SU-DHL-6 (cell line): ENCODE measurements around the gene HEXB.

Experiments used
- H2AFZ ChIP-seq: fragments of 200-600 bp; sonication (generic); 2 replicates; pipeline ENCODE4 v1.6.1; 2014; ENCODE audit warnings: low read depth, mild to moderate bottlenecking, moderate library complexity, mixed read lengths, antibody characterized with exemption, low read length; ENCODE audit not compliant: severe bottlenecking
- H3F3A ChIP-seq: fragments of 200-600 bp; shearing (Covaris generic); 2 replicates; pipeline ENCODE4 v1.6.0; 2016; ENCODE audit warnings: antibody characterized with exemption, mild to moderate bottlenecking; ENCODE audit not compliant: insufficient read depth
- H3K27ac ChIP-seq: fragments of 200-600 bp; sonication (generic); 2 replicates; pipeline ENCODE4 v1.5.1; 2016; ENCODE audit warnings: low read depth, mild to moderate bottlenecking, low read length, moderate library complexity, mixed read lengths
- H3K27me3 ChIP-seq: fragments of 200-600 bp; sonication (generic), shearing (Covaris generic); 2 replicates; pipeline ENCODE4 v1.6.0; 2014; ENCODE audit warnings: mild to moderate bottlenecking, low read length
- H3K36me3 ChIP-seq: fragments of 200-600 bp; sonication (generic); 2 replicates; pipeline ENCODE4 v1.6.1; 2014; ENCODE audit warnings: mild to moderate bottlenecking, low read length, mixed read lengths
- H3K4me2 ChIP-seq: fragments of 300-600, 200-600 bp; shearing (Covaris generic), sonication (generic); 2 replicates; pipeline ENCODE4 v1.6.0; 2014; ENCODE audit warnings: low read length, low read depth, mild to moderate bottlenecking; ENCODE audit not compliant: poor library complexity, severe bottlenecking
- H3K4me3 ChIP-seq: fragments of 200-600 bp; sonication (generic); 2 replicates; pipeline ENCODE4 v1.5.1; 2014; ENCODE audit warnings: antibody characterized with exemption, low read length, mild to moderate bottlenecking, mixed read lengths; ENCODE audit not compliant: insufficient read depth, poor library complexity, severe bottlenecking
- H3K79me2 ChIP-seq: fragments of 200-600 bp; sonication (generic); 2 replicates; pipeline ENCODE4 v1.6.1; 2014; ENCODE audit warnings: mild to moderate bottlenecking, low read length, moderate library complexity; ENCODE audit not compliant: insufficient read depth
- H3K9ac ChIP-seq: fragments of 200-600 bp; sonication (generic); 2 replicates; pipeline ENCODE4 v1.7.0; 2014; ENCODE audit warnings: mild to moderate bottlenecking, low read length
- H3K9me2 ChIP-seq: fragments of 200-600 bp; sonication (generic); replicated peaks from 2 replicates; pipeline ENCODE4 v1.6.1; 2014; ENCODE audit warnings: low read length; ENCODE audit not compliant: insufficient read depth
- H3K9me3 ChIP-seq: fragments of 200-600 bp; sonication (generic); 2 replicates; pipeline ENCODE4 v1.6.1; 2014; ENCODE audit warnings: low read length, mixed read lengths; ENCODE audit not compliant: insufficient read depth
- H4K20me1 ChIP-seq: fragments of 200-600 bp; sonication (generic); 2 replicates; pipeline ENCODE4 v1.6.1; 2014; ENCODE audit warnings: low read depth, mild to moderate bottlenecking, antibody characterized with exemption, low read length, moderate library complexity, mixed read lengths
- EZH2phosphoT487 ChIP-seq: fragments of 200-600 bp; sonication (generic), shearing (Covaris generic); conservative IDR thresholded peaks from 2 replicates; pipeline ENCODE4 v1.6.1; 2018; ENCODE audit warnings: mild to moderate bottlenecking, antibody characterized with exemption, low read length, moderate library complexity, mixed read lengths
- TF ChIP-seq, protein P1 (sequence below): fragments of 200-600 bp; sonication (generic); IDR thresholded peaks from one replicate; pipeline ENCODE4 v1.5.1; 2017; ENCODE audit warnings: antibody characterized with exemption, mild to moderate bottlenecking, low read length, moderate library complexity; ENCODE audit not compliant: insufficient read depth, poor library complexity, severe bottlenecking

HEXB gene

DNA sequence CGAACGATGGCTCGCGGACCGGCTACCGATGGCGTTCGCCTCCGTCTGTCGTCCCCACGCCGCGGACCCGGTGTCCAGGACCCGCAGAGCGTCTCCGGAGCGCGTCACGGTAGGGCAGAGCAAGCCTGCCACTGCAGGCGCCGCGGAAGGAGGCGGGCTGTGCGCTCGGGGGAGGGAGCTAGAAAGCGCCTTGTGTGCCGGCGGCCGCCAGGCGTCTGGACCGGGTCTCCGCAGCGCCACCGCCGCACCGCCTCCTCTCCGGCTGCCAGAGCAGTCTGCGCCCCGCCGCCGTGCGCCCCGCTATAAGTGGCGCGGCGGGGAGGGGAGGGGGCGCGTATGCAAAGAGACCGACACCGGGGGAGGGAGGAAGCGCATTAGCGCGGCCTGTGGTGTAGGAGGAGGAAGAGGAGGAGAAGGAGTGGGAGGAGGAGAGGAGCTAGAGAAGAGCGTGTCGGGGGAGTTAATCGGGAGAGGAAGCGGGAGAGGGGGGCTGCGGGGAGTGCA lies 44.5 kb upstream of the HEXB start, which contains the start of gene ENC1:
Gene ENC1, minus strand, starts transcription at position 279 of the 504 bp plus-strand sequence. CDS start 4,243 bp downstream, outside the sequence.
- no peaks in the 10 kb centered on the region for H4K20me1 ChIP-seq
- peak within 1 kb of the TSS; percentile 36 for H3K4me3 ChIP-seq
- no peaks in the 10 kb centered on the region for H3K79me2 ChIP-seq
- H3K9me2 ChIP-seq: no peaks in the 10 kb centered on the region
- no peak for TF ChIP-seq EZH2phosphoT487
- TF ChIP-seq, protein P1, sequence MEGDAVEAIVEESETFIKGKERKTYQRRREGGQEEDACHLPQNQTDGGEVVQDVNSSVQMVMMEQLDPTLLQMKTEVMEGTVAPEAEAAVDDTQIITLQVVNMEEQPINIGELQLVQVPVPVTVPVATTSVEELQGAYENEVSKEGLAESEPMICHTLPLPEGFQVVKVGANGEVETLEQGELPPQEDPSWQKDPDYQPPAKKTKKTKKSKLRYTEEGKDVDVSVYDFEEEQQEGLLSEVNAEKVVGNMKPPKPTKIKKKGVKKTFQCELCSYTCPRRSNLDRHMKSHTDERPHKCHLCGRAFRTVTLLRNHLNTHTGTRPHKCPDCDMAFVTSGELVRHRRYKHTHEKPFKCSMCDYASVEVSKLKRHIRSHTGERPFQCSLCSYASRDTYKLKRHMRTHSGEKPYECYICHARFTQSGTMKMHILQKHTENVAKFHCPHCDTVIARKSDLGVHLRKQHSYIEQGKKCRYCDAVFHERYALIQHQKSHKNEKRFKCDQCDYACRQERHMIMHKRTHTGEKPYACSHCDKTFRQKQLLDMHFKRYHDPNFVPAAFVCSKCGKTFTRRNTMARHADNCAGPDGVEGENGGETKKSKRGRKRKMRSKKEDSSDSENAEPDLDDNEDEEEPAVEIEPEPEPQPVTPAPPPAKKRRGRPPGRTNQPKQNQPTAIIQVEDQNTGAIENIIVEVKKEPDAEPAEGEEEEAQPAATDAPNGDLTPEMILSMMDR: no peak
- H3F3A ChIP-seq: 0 out of 2 replicates have a peak, but pooled peaks cover 5% of the 10 kb centered on the region
- H3K9ac ChIP-seq: peak within 1 kb of the TSS; percentile 45
- H3K9me3 ChIP-seq: no peaks in the 10 kb centered on the region
- no peak within 1 kb of the TSS for H3K27ac ChIP-seq
- peak within 1 kb of the TSS; percentile 58 for H3K4me2 ChIP-seq
- no peak within 1 kb of the TSS for H2AFZ ChIP-seq
- no peaks in the 10 kb centered on the region for H3K36me3 ChIP-seq
- H3K27me3 ChIP-seq: no peaks in the 10 kb centered on the region

GRCh38 chr5:74640954-74641734 lies 43.9 kb upstream of the HEXB start:
- Histone ChIP-seq H3K79me2 (no peaks in the 10 kb centered on the region), H4K20me1 (no peaks in the 10 kb centered on the region), H3F3A (0 out of 2 replicates have a peak, but pooled peaks cover 5% of the 10 kb centered on the region), H3K4me2 (peak overlapping the region; percentile 58), H3K9ac (peak overlapping the region; percentile 45; the same call in 1 of the 2 replicates), H3K27ac (no peak overlapping the region), H3K9me3 (no peaks in the 10 kb centered on the region), H3K36me3 (no peaks in the 10 kb centered on the region), H3K27me3 (no peaks in the 10 kb centered on the region), H2AFZ (no peak overlapping the region), H3K9me2 (no peaks in the 10 kb centered on the region), H3K4me3 (peak overlapping the region; percentile 36)
- TF ChIP-seq, protein P1: no peak
- TF ChIP-seq EZH2phosphoT487: no peak

DNA sequence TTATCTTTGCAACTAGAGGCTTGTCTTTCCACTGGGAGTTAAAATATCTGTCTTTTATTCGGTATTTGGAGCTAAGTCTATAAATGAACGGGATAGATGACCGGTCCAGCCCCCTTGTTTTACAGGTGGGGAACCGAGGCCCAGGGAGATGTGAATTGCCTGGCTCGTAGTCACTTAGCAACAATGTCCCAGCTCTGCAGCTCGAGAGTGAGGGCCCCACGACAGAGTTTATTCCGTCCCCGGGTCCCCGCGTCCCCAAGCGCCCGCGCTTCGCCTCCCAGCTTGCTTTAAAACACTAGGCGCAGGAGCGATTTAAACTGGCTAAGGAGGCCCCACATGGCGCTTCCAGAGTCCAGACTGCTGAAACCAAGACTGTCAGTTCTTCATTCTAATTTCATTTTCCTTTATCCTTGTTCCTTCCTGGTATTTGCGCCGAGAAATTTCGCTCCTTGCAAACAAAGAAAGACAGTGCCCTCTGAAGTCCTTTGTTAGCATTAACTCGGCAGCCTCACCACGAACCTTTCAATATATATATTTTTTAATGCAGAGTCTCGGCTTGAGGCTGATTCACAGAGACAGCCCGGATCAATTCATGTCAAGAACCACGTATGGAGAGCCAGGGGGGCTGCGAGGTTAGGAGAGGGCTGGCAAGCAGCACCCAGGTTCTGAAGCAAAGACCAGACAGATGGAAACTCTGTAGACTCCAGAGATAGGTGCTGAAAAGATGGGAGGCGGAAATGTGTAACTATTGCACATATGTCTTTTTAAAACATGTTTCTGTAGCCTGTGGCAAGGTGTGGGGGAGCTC lies 43.1 kb upstream of the HEXB start:
- H3K27ac ChIP-seq: no peak overlapping the region
- H3F3A ChIP-seq: 0 out of 2 replicates have a peak, but pooled peaks cover 5% of the 10 kb centered on the region
- no peaks in the 10 kb centered on the region for H4K20me1 ChIP-seq

More for the DNA sequence above, 43.1 kb upstream of the HEXB start:
- H3K79me2 ChIP-seq: no peaks in the 10 kb centered on the region
- no peaks in the 10 kb centered on the region for H3K9me3 ChIP-seq
- H3K27me3 ChIP-seq: no peaks in the 10 kb centered on the region
- H3K36me3 ChIP-seq: no peaks in the 10 kb centered on the region
- TF ChIP-seq, protein P1: peak; percentile 21
- TF ChIP-seq EZH2phosphoT487: no peak
- no peak overlapping the region for H3K9ac ChIP-seq
- peak overlapping the region; percentile 31 for H3K4me2 ChIP-seq
- no peak overlapping the region for H3K4me3 ChIP-seq
- no peak overlapping the region for H2AFZ ChIP-seq
- no peaks in the 10 kb centered on the region for H3K9me2 ChIP-seq
